ENCODE measurements around the gene STPG2.

DNA sequence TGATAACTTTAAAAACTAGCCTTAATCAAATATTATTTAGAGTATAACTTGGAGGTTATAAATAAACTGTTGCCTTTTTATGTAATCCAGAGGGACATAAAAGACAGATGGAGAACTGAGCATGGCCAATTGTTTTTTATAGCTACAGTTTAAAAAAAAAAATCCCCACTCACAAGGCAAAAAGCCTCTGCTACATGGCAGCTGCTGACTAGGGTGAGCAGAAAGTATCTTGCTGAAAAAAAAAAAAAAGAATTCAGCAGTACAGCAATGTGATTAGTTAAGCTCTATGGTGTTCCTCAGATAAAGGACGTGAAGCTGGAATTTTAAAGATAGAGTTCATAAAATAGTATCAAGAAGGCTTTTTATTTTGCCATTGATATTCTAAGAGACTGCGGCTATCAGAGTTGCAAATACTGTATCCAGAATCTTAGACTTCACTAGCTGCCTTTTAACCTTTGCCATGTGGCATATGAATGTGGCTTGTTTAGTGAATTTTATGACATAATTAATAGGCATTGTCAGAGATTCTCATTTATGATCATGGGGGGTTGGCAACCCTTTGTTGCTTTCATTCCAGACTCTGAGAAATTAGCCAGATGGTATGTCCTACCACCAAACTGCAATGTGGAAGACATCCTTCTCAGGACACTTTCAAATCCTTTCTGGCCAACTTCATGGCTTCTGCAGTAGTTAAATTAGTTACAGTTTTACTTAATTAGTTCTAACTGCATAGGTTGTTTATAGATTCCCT lies 498.0 kb downstream of the STPG2 start:
- TF ChIP-seq, protein P1, sequence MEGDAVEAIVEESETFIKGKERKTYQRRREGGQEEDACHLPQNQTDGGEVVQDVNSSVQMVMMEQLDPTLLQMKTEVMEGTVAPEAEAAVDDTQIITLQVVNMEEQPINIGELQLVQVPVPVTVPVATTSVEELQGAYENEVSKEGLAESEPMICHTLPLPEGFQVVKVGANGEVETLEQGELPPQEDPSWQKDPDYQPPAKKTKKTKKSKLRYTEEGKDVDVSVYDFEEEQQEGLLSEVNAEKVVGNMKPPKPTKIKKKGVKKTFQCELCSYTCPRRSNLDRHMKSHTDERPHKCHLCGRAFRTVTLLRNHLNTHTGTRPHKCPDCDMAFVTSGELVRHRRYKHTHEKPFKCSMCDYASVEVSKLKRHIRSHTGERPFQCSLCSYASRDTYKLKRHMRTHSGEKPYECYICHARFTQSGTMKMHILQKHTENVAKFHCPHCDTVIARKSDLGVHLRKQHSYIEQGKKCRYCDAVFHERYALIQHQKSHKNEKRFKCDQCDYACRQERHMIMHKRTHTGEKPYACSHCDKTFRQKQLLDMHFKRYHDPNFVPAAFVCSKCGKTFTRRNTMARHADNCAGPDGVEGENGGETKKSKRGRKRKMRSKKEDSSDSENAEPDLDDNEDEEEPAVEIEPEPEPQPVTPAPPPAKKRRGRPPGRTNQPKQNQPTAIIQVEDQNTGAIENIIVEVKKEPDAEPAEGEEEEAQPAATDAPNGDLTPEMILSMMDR (IDR thresholded peaks at IDR 0.05; ENCODE audit: low read length): no peak
- TF ChIP-seq EZH2 (IDR thresholded peaks at IDR 0.05; ENCODE audit: borderline replicate concordance, low read length): no peak
